ENCODE measurements around the gene KLHL10.
"Not testable (repeated sequence)": the region's sequence is repeated elsewhere in the genome, so short reads cannot be mapped to it uniquely, and the experiment has no call there.

Gene KLHL10

GRCh38 chr17:41848788-41849187 lies 11.2 kb downstream of the KLHL10 start:
- no peak overlapping the region for H3K27ac ChIP-seq
- H2AFZ ChIP-seq (ENCODE audit: low read depth): no peak overlapping the region
- peaks cover 9% of the 10 kb centered on the region; the same call in 1 of the 2 replicates for H4K20me1 ChIP-seq (ENCODE audit: insufficient read depth)
- no peak overlapping the region for H3K4me2 ChIP-seq
- H3K27me3 ChIP-seq (ENCODE audit: insufficient read depth, low read depth): no peaks in the 10 kb centered on the region
- no peak overlapping the region for H3K4me3 ChIP-seq (IDR thresholded peaks at IDR 0.05; ENCODE audit: insufficient read depth, low read depth, low read length)
- H3K9ac ChIP-seq: no peak overlapping the region
- no peaks in the 10 kb centered on the region for H3K4me1 ChIP-seq (ENCODE audit: low read depth, poor library complexity, severe bottlenecking)
- peaks cover 6% of the 10 kb centered on the region; the same call in 1 of the 2 replicates for H3K36me3 ChIP-seq (ENCODE audit: insufficient read depth)
- no peak for TF ChIP-seq CTCF (conservative IDR thresholded peaks at IDR 0.05; ENCODE audit: low read depth, low read length)
- H3K79me2 ChIP-seq (ENCODE audit: insufficient read depth, low read depth): peaks cover 40% of the 10 kb centered on the region; the same call in 1 of the 2 replicates

DNA sequence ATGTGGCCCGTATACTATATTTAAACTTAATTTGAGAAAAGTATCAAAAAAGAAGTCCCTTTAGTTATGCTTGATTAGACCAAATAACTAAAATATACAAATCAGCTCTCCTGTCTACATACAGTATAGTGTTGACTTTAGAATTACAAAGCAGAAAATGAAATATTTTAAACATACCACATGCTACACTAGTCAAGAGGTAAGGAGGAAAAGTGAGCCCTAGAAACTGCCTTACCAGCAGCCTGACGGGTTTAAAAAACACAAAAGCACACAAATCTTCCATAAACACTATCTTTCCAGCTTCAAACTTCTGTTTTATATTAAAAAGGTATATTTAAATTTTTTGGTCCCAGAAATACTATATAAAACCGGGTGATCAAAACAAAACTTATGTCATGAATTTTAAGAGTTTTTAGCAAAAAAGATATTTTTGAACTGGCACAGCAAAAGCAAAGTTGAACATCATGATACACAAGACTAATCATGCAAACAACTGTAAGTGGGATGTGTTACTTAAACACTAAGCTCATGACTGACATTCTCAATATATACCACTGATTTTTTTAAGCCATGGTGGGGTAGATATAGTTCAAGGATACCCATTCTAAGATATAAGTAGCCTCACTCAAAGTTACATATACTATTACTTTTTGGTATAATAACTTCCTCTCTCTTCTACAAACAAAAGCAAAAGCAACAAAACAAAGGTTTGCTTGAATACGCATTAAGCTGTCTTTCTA lies 11.8 kb downstream of the KLHL10 start:
- H3K36me3 ChIP-seq (ENCODE audit: insufficient read depth): peaks cover 11% of the 10 kb centered on the region; the same call in 1 of the 2 replicates
- peaks cover 46% of the 10 kb centered on the region; the same call in 1 of the 2 replicates for H3K79me2 ChIP-seq (ENCODE audit: insufficient read depth, low read depth)
- no peak overlapping the region for H3K27ac ChIP-seq
- no peak overlapping the region for H3K4me3 ChIP-seq (IDR thresholded peaks at IDR 0.05; ENCODE audit: insufficient read depth, low read depth, low read length)
- no peaks in the 10 kb centered on the region for H3K4me1 ChIP-seq (ENCODE audit: low read depth, poor library complexity, severe bottlenecking)
- H3K27me3 ChIP-seq (ENCODE audit: insufficient read depth, low read depth): no peaks in the 10 kb centered on the region
- H4K20me1 ChIP-seq (ENCODE audit: insufficient read depth): peaks cover 9% of the 10 kb centered on the region
- no peak for TF ChIP-seq CTCF (conservative IDR thresholded peaks at IDR 0.05; ENCODE audit: low read depth, low read length)
- no peak overlapping the region for H2AFZ ChIP-seq (ENCODE audit: low read depth)
- H3K4me2 ChIP-seq: no peak overlapping the region
- no peak overlapping the region for H3K9ac ChIP-seq

GRCh38 chr17:41851382-41851781 lies 13.8 kb downstream of the KLHL10 start:
- not testable (repeated sequence) for H3K4me3 ChIP-seq (IDR thresholded peaks at IDR 0.05; ENCODE audit: insufficient read depth, low read depth, low read length); H4K20me1 ChIP-seq (ENCODE audit: insufficient read depth); H3K9ac ChIP-seq; H3K4me1 ChIP-seq (ENCODE audit: low read depth, poor library complexity, severe bottlenecking); H2AFZ ChIP-seq (ENCODE audit: low read depth); H3K27ac ChIP-seq; H3K4me2 ChIP-seq; H3K27me3 ChIP-seq (ENCODE audit: insufficient read depth, low read depth)
- peaks cover 17% of the 10 kb centered on the region; the same call in 1 of the 2 replicates for H3K36me3 ChIP-seq (ENCODE audit: insufficient read depth)
- H3K79me2 ChIP-seq (ENCODE audit: insufficient read depth, low read depth): peaks cover 58% of the 10 kb centered on the region

GRCh38 chr17:41860254-41860931 lies 22.8 kb downstream of the KLHL10 start:
- no peak overlapping the region for H2AFZ ChIP-seq (ENCODE audit: low read depth)
- 0 out of 2 replicates have a peak, but pooled peaks cover 5% of the 10 kb centered on the region for H4K20me1 ChIP-seq (ENCODE audit: insufficient read depth)
- H3K27ac ChIP-seq: no peak overlapping the region
- H3K36me3 ChIP-seq (ENCODE audit: insufficient read depth): no peaks in the 10 kb centered on the region
- H3K9ac ChIP-seq: no peak overlapping the region
- no peak overlapping the region for H3K4me3 ChIP-seq (IDR thresholded peaks at IDR 0.05; ENCODE audit: insufficient read depth, low read depth, low read length)
- peaks cover 85% of the 10 kb centered on the region for H3K79me2 ChIP-seq (ENCODE audit: insufficient read depth, low read depth)
- peaks cover 18% of the 10 kb centered on the region for H3K4me1 ChIP-seq (ENCODE audit: low read depth, poor library complexity, severe bottlenecking)
- no peak for TF ChIP-seq CTCF (conservative IDR thresholded peaks at IDR 0.05; ENCODE audit: low read depth, low read length)
- H3K27me3 ChIP-seq (ENCODE audit: insufficient read depth, low read depth): no peaks in the 10 kb centered on the region
- H3K4me2 ChIP-seq: no peak overlapping the region

Measured in KMS-11 (cell line).